A673 (cell line): Measurements from ENCODE around the gene RAB40A. TPM values are rescaled to one million over a fixed set of nuclear protein-coding genes. Genes with fewer than 3 reads are reported as not detected.

Experiments
- BruUV-seq: library from RNA; stranded (reverse); fragments of 400-500 nt; replicated peaks from 2 replicates; lab custom pipeline; 2021; lab: Mats Ljungman, UMichigan
- CTCF ChIA-PET: fragments of 300-600 bp; sonication (Branson Sonifier 250); formaldehyde crosslinking; loops from one replicate; lab custom pipeline; 2022; ENCODE audit warnings: antibody characterized with exemption; lab: Charles Lee
- POLR2A ChIA-PET: fragments of 300-600 bp; sonication (Branson Sonifier 250); formaldehyde crosslinking; loops from one replicate; lab custom pipeline; 2022; ENCODE audit warnings: antibody characterized with exemption; ENCODE audit not compliant: low non-redundant PET; lab: Charles Lee
- DNase-seq: peaks from one replicate; pipeline ENCODE4 v3.0.0-alpha.2; 2015; ENCODE audit warnings: low spot score
- H3K27ac ChIP-seq: fragments of 200-600 bp; sonication (generic); 2 replicates; pipeline ENCODE4 v1.5.1; 2016; ENCODE audit warnings: mixed run types, low read depth, mild to moderate bottlenecking, mixed read lengths, antibody characterized with exemption, low read length; ENCODE audit not compliant: poor library complexity, severe bottlenecking
- H3K27me3 ChIP-seq: fragments of 200-600 bp; sonication (generic); replicated peaks from 2 replicates; pipeline ENCODE4 v1.6.1; 2017; ENCODE audit warnings: mixed run types, low read depth, mild to moderate bottlenecking, mixed read lengths, antibody characterized with exemption, low read length; ENCODE audit not compliant: insufficient read depth, poor library complexity
- H3K36me3 ChIP-seq: fragments of 200-600 bp; sonication (generic); 2 replicates; pipeline ENCODE4 v1.6.1; 2016; ENCODE audit warnings: mixed run types, mild to moderate bottlenecking, mixed read lengths, antibody characterized with exemption, low read length; ENCODE audit not compliant: insufficient read depth, poor library complexity, severe bottlenecking
- H3K4me1 ChIP-seq: fragments of 200-600 bp; sonication (generic); 2 replicates; pipeline ENCODE4 v1.6.1; 2017; ENCODE audit warnings: mixed run types, mild to moderate bottlenecking, mixed read lengths, antibody characterized with exemption, low read length; ENCODE audit not compliant: insufficient read depth, poor library complexity, severe bottlenecking
- H3K4me3 ChIP-seq: fragments of 200-600 bp; sonication (generic); 2 replicates; pipeline ENCODE4 v1.5.1; 2016; ENCODE audit warnings: low read depth, mixed run types, mild to moderate bottlenecking, mixed read lengths, low read length; ENCODE audit not compliant: poor library complexity, severe bottlenecking
- H3K9me3 ChIP-seq: fragments of 200-600 bp; sonication (generic); 2 replicates; pipeline ENCODE4 v1.6.1; 2016; ENCODE audit warnings: mixed run types, low read depth, mild to moderate bottlenecking, mixed read lengths, antibody characterized with exemption, low read length; ENCODE audit not compliant: poor library complexity, severe bottlenecking
- EZH2 ChIP-seq: fragments of 200-600 bp; sonication (generic); IDR thresholded peaks from 2 replicates; pipeline ENCODE4 v1.6.1; 2017; ENCODE audit warnings: borderline replicate concordance, low read depth, mild to moderate bottlenecking, mixed read lengths, antibody characterized with exemption, low read length; ENCODE audit not compliant: poor library complexity, severe bottlenecking
- intact Hi-C: fragments of 100-400 bp; cut with micrococcal nuclease; formaldehyde crosslinking; loops from one replicate; pipeline ENCODE4 v1.10.0; 2022; ENCODE audit not compliant: unreplicated experiment
- total RNA-seq: library from RNA; stranded (reverse); gene quantifications from 2 replicates; pipeline ENCODE4 v1.2.3, GENCODE V29; 2021
- TF ChIP-seq, protein P1 (sequence below): fragments of 300-800, 200-600 bp; sonication (generic); conservative IDR thresholded peaks from 2 replicates; pipeline ENCODE4 v1.5.1; 2017; ENCODE audit warnings: low read depth, mild to moderate bottlenecking, antibody characterized with exemption, low read length, moderate library complexity, mixed read lengths

The RAB40A gene
- total RNA-seq, 1 experiment from 2014 or later: not detected

- H3K36me3 ChIP-seq: no peaks in the 10 kb centered on the region
- no peak overlapping the region for H3K4me3 ChIP-seq
- no peaks in the 10 kb centered on the region for H3K27me3 ChIP-seq
- no TSS peak for BruUV-seq
- ChIA-PET POLR2A (interaction anchor here (0.7 kb wide), 1 partner anchor 13 kb away, joined by 18 read pairs; no protein-coding TSS in a partner anchor), CTCF (interaction anchor here (0.5 kb wide), 1 partner anchor 333 kb away, joined by 3 read pairs; no protein-coding TSS in a partner anchor)
- no peaks in the 10 kb centered on the region for H3K4me1 ChIP-seq
- no peak for DNase-seq
- no peak overlapping the region for H3K27ac ChIP-seq
- H3K9me3 ChIP-seq: no peaks in the 10 kb centered on the region
- intact Hi-C loops: no loop called here
- TF ChIP-seq, protein P1, sequence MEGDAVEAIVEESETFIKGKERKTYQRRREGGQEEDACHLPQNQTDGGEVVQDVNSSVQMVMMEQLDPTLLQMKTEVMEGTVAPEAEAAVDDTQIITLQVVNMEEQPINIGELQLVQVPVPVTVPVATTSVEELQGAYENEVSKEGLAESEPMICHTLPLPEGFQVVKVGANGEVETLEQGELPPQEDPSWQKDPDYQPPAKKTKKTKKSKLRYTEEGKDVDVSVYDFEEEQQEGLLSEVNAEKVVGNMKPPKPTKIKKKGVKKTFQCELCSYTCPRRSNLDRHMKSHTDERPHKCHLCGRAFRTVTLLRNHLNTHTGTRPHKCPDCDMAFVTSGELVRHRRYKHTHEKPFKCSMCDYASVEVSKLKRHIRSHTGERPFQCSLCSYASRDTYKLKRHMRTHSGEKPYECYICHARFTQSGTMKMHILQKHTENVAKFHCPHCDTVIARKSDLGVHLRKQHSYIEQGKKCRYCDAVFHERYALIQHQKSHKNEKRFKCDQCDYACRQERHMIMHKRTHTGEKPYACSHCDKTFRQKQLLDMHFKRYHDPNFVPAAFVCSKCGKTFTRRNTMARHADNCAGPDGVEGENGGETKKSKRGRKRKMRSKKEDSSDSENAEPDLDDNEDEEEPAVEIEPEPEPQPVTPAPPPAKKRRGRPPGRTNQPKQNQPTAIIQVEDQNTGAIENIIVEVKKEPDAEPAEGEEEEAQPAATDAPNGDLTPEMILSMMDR: no peak
Measured at GRCh38 chrX:103483720-103484119, 35.6 kb downstream of the RAB40A start.

GRCh38 chrX:103480526-103480925, 38.8 kb downstream of the RAB40A start:
- Histone ChIP-seq H3K9me3 (no peaks in the 10 kb centered on the region), H3K27me3 (no peaks in the 10 kb centered on the region), H3K4me1 (no peaks in the 10 kb centered on the region), H3K4me3 (no peak overlapping the region), H3K27ac (no peak overlapping the region), H3K36me3 (no peaks in the 10 kb centered on the region)
- BruUV-seq: no TSS peak
- intact Hi-C loops: no loop called here
- DNase-seq: no peak
- ChIA-PET POLR2A (no interaction called here), CTCF (no interaction called here)
- TF ChIP-seq, protein P1: no peak
- TF ChIP-seq EZH2: no peak

- intact Hi-C loops: no loop called here
- POLR2A ChIA-PET: no interaction called here
- Histone ChIP-seq H3K4me1 (no peaks in the 10 kb centered on the region), H3K36me3 (no peaks in the 10 kb centered on the region), H3K9me3 (no peaks in the 10 kb centered on the region), H3K27ac (no peak overlapping the region), H3K27me3 (no peaks in the 10 kb centered on the region), H3K4me3 (no peak overlapping the region)
- CTCF ChIA-PET: no interaction called here
- no peak for TF ChIP-seq EZH2
- TF ChIP-seq, protein P1: no peak
- no TSS peak for BruUV-seq
- DNase-seq: no peak
Measured at GRCh38 chrX:103477496-103477895, 41.8 kb downstream of the RAB40A start.
